K562 (cell line): ENCODE data around the gene NPB. TPM values are rescaled to one million over a fixed set of nuclear protein-coding genes. Genes with fewer than 3 reads are reported as not detected.

ENCODE experiments used
- BMI1 ChIP-seq: fragments of 150-350 bp; IDR thresholded peaks from 2 replicates; pipeline ENCODE4 v1.6.1; 2014; ENCODE audit warnings: low read length
- CREB3 ChIP-seq: fragments of 450-650 bp; conservative IDR thresholded peaks from 2 replicates; pipeline ENCODE4 v1.6.1; 2016; ENCODE audit warnings: missing genetic modification characterization, low read depth, mild to moderate bottlenecking, missing compliant biosample characterization, moderate library complexity
- ETV5 ChIP-seq: sonication (generic); formaldehyde crosslinking; IDR thresholded peaks from 2 replicates; pipeline ENCODE4 v1.4.0; 2020; ENCODE audit warnings: low read depth, mild to moderate bottlenecking, missing genetic modification reagents
- FOXO4 ChIP-seq: fragments of 450-650 bp; formaldehyde crosslinking; IDR thresholded peaks from 2 replicates; pipeline ENCODE4 v1.4.0; 2020; ENCODE audit warnings: mild to moderate bottlenecking, moderate library complexity
- HLTF ChIP-seq: fragments of 450-650 bp; IDR thresholded peaks from 2 replicates; pipeline ENCODE4 v1.6.1; 2016
- MCM3 ChIP-seq: fragments of 450-650 bp; IDR thresholded peaks from 2 replicates; pipeline ENCODE4 v1.6.1; 2016
- POLR2AphosphoS2 ChIP-seq: IDR thresholded peaks from 2 replicates; pipeline ENCODE4 v1.6.1; 2012; ENCODE audit warnings: low read length, improper control_type of control experiment
- POLR2G ChIP-seq: fragments of 200-400 bp; formaldehyde crosslinking; IDR thresholded peaks from 2 replicates; pipeline ENCODE4 v1.6.1; 2017; ENCODE audit warnings: low read depth, mild to moderate bottlenecking, antibody characterized with exemption, low read length, moderate library complexity
- PTRF ChIP-seq: fragments of 450-650 bp; IDR thresholded peaks from 2 replicates; pipeline ENCODE4 v1.6.1; 2016; ENCODE audit warnings: mild to moderate bottlenecking, missing genetic modification characterization, missing compliant biosample characterization
- RFX1 ChIP-seq: fragments of 450-650 bp; IDR thresholded peaks from 2 replicates; pipeline ENCODE4 v1.6.1; 2016; ENCODE audit warnings: mild to moderate bottlenecking, moderate library complexity
- RREB1 ChIP-seq: fragments of 250-450 bp; sonication (Bioruptor Pico); IDR thresholded peaks from 2 replicates; pipeline ENCODE4 v1.4.0; 2020
- SNAPC5 ChIP-seq: fragments of 250-450 bp; sonication (Bioruptor Pico); IDR thresholded peaks from 2 replicates; pipeline ENCODE4 v1.8.0; 2021; ENCODE audit warnings: moderate library complexity, mild to moderate bottlenecking, inconsistent platforms
- SP1 ChIP-seq: sonication (generic); formaldehyde crosslinking; IDR thresholded peaks from 2 replicates; pipeline ENCODE4 v1.8.1; 2022; ENCODE audit warnings: mild to moderate bottlenecking, missing genetic modification reagents
- TAF15 ChIP-seq: fragments of 200-400 bp; formaldehyde crosslinking; IDR thresholded peaks from 2 replicates; pipeline ENCODE4 v1.6.1; 2017; ENCODE audit warnings: mild to moderate bottlenecking, low read depth, low read length, moderate library complexity
- ZBTB33 ChIP-seq: sonication (generic); formaldehyde crosslinking; IDR thresholded peaks from 2 replicates; pipeline ENCODE4 v1.8.1; 2023; ENCODE audit warnings: mild to moderate bottlenecking, missing genetic modification reagents
- ZBTB7A ChIP-seq: IDR thresholded peaks from 2 replicates; pipeline ENCODE4 v1.6.1; 2011; ENCODE audit warnings: low read depth, mild to moderate bottlenecking, low read length, moderate library complexity, borderline replicate concordance; ENCODE audit not compliant: control insufficient read depth
- polyA plus RNA-seq, 8 experiments: library from polyadenylated mRNA; depleted of rRNA in 4 of 8; stranded (reverse) in 5 of 8; unstranded in 3 of 8; fragments of >200 nt; fragmentation: Nextera tagmentation in 2 of 8; fragmentation: Illumina TruSeq in 1 of 8; extraction: Ambion mirVana in 2 of 8; extraction: Trizol in 1 of 8; gene quantifications; 2 replicates each; pipeline versions ENCODE4 v1.2.1 to v1.2.3, GENCODE V29; 2011 to 2014; ENCODE audit warnings: inconsistent platforms in 1 of 8, missing spikeins in 1 of 8
- total RNA-seq, 7 experiments: library from RNA; depleted of rRNA in 6 of 7; stranded (reverse); fragments of >200 nt in 6 of 7; fragmentation: Illumina TruSeq in 2 of 7; extraction: Trizol in 2 of 7; gene quantifications; 2 replicates each; pipeline versions ENCODE4 v1.2.1 to v1.2.3, GENCODE V29; 2011 to 2021; ENCODE audit warnings: low replicate concordance in 1 of 7

NPB gene
- total and polyA plus RNA-seq, 9 of the 15 experiments (the other 6 are each of a cell fraction or from before 2014, with no cell fraction given): 0.03 to 0.61 (median 0.14) TPM; not detected in 2

- TF ChIP-seq SNAPC5 (CRISPR knock-in tag) (no peak), RREB1 (CRISPR knock-in tag) (no peak), FOXO4 (CRISPR knock-in tag) (no peak), HLTF (no peak), POLR2AphosphoS2 (peak; percentile 82), PTRF (tag) (no peak), POLR2G (peak; percentile 79), ETV5 (0 out of 2 replicates have a peak, but pooled peaks have one; percentile 8), ZBTB7A (0 out of 2 replicates have a peak, but pooled peaks have one; percentile 40), RFX1 (no peak), TAF15 (no peak), MCM3 (no peak), CREB3 (tag) (no peak), ZBTB33 (CRISPR knock-in tag) (no peak), BMI1 (no peak), SP1 (CRISPR knock-in tag) (peak; percentile 24; the same call in 1 of the 2 replicates)
These were observed 29.7 kb downstream of the NPB start (continued) for GRCh38 chr17:81931557-81932332.
